T47D (cell line): Measurements from ENCODE around the gene NDUFA13.

Source experiments
- DNase-seq, 2 experiments: peaks; one replicate each; pipeline versions ENCODE4 v3.0.0 to v3.0.0-alpha.2; 2011 to 2012; ENCODE audit warnings: low read depth in 1 of 2, low spot score in 1 of 2
- JUND ChIP-seq: IDR thresholded peaks from 2 replicates; pipeline ENCODE4 v1.6.1; 2012; ENCODE audit warnings: low read depth
- in situ Hi-C: cut with HindIII; loops from 2 replicates; pipeline ENCODE4 v1.10.0; 2016; ENCODE audit warnings: low sequenced_read_pairs, low pct_unique_long_range_greater_than_20kb

NDUFA13 gene

GRCh38 chr19:19506592-19506991, 9.4 kb upstream of the NDUFA13 start:
- in situ Hi-C loops, result no loop called here
- DNase-seq, result no peak
- TF ChIP-seq JUND, result no peak

DNA sequence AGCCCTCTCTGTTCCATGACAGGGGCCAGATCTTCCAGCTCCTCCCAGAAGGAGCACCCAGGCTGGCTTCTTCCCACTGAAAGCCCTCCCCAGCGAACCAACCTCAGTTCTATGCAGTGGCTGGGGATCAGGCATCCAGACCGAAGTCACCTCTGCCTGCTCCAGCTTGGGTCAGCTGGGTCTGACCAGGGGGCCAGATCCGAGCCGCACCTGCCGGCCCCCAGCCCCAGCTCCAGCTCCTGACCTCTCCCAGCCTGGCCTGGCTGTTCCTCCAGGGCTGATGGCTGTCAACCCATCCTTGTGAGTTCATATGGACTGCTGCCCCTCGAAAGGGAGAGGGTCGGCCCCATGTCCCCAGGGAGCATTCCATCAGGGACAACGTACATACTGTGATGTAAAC, 8.7 kb upstream of the NDUFA13 start:
- DNase-seq, result no peak
- in situ Hi-C loops, result no loop called here

DNA sequence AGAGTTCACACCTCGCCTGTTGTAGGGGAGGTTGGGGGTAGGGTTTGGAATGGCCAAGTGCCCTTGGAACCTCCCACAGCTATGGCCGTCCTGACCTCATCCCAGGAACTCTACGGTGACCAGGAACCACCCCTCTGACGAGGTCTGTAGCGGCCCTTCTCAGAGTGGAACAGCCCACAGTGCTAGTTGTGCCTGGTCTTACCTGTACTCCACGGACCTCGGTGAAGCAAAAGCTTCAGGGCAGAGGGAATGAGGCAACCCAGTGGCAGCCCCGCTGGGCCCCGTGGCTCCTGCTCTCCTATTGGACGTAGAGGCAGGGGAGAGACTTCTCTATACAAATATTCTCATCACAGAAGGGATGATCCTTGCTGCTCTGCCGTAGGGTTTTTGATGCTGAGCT, 7.8 kb upstream of the NDUFA13 start:
- no peak for DNase-seq

More for the DNA sequence above, 8.7 kb upstream of the NDUFA13 start:
- no peak for TF ChIP-seq JUND

GRCh38 chr19:19510432-19510831, 5.6 kb upstream of the NDUFA13 start:
- DNase-seq, result peak in 1 of 2 experiments; percentile 65
- no peak for TF ChIP-seq JUND
- in situ Hi-C loops, result no loop called here

More for the DNA sequence above, 7.8 kb upstream of the NDUFA13 start:
- TF ChIP-seq JUND, result no peak
- in situ Hi-C loops, result no loop called here

DNA sequence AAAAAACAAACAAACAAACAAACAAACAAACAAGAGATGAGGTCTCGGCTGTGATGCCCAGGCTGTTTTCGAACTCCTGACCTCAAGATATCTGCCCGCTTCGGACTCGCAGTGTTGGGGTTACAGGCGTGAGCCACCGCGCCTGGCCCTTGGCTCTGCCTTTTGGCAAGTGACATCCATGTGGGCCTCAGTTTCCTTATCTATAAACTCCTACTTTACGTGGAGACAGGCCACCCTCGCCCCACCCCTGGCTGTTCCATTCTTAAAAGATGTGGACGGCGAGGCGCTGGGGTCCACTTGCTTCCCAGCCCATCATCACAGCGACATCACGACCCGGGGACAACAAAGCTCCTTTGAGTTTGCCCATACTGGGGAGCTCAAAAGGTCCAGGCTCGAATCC, 2.3 kb upstream of the NDUFA13 start:
- TF ChIP-seq JUND, result no peak

GRCh38 chr19:19514215-19514657, 1.8 kb upstream of the NDUFA13 start:
- TF ChIP-seq JUND, result no peak
- in situ Hi-C loops, result no loop called here
- no peak for DNase-seq

More for the DNA sequence above, 2.3 kb upstream of the NDUFA13 start:
- in situ Hi-C loops, result no loop called here
- no peak for DNase-seq

GRCh38 chr19:19514881-19515641, 964 bp upstream of the NDUFA13 start, which contains the start of gene TSSK6:
TSS of gene TSSK6 (minus strand) at chr19:19515548. CDS start at chr19:19515427, 121 bp downstream.
- no peak for TF ChIP-seq JUND
- DNase-seq, result no peak
- in situ Hi-C loops, result no loop called here

DNA sequence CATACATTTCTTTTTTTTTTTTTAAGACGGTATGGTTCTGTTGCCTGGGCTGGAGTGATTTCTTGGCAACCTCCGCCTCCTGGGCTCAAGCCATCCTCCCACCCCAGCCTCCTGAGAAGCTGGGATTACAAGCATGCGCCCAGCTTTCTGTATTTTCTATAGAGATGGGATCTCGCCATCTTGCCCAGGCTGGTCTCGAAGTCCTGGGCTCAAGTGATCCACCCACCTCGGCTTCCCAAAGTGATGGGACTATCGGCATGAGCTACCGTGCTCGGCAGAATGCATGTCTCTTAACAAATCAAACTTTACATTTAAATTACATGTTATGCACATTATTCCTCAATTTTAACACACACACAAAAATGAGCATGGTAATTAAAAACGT, 1.2 kb downstream of the NDUFA13 start:
- no peak for TF ChIP-seq JUND
- no peak for DNase-seq
- in situ Hi-C loops, result no loop called here

DNA sequence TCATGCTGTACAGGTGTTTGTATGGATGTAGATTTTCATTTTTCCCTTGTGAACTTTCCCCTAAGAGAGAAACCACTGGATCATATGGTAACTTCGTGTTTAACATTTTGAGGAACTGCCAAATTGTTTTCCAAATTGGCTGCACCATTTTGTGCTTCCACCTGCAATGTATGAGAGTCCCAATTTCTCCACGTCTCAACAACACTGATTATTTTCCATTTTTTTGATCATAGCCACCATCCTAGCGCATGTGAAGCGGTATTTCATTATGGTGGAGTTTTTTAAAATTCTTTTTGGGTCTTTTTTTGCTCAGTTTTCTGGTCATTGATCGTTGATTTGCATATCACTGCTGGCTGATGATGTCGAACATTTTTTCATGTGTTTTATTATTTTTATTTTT, 5.0 kb downstream of the NDUFA13 start:
- DNase-seq, result no peak
- no peak for TF ChIP-seq JUND
- in situ Hi-C loops, result no loop called here

- DNase-seq, result no peak
- TF ChIP-seq JUND, result no peak
- in situ Hi-C loops, result no loop called here
Measured at GRCh38 chr19:19523177-19523576, 7.2 kb downstream of the NDUFA13 start.

DNA sequence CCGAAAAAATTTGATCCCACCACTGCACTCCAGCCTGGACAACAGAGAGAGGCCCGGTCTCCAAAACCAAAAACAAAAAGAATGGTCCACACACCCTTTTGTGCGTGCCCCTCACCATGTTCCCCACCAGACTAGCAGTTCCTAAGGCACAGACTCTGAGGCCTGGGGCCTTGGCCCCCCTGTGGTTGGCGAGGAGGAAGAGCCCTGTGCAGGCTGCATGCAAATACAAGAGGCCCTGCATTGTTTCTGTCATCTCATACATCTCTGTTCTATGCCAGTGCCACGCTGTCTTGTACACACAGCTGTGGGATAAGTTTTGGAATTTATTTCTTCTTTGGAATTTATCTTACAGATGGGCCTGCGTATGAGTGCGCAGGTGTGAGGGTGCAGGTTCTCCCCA, 8.0 kb downstream of the NDUFA13 start:
- no peak for TF ChIP-seq JUND
- DNase-seq, result no peak
- in situ Hi-C loops, result no loop called here

- TF ChIP-seq JUND, result no peak
- DNase-seq, result no peak
- in situ Hi-C loops, result no loop called here
Measured at GRCh38 chr19:19525611-19526380, 9.8 kb downstream of the NDUFA13 start.

- no peak for DNase-seq
- in situ Hi-C loops, result no loop called here
Measured at GRCh38 chr19:19526581-19527370, 10.8 kb downstream of the NDUFA13 start.

More at GRCh38 chr19:19526581-19527370, 10.8 kb downstream of the NDUFA13 start:
- no peak for TF ChIP-seq JUND
